Measurements from ENCODE around the gene USP15.

USP15 gene

GRCh38 chr12:62319058-62319457 is 58.9 kb downstream of the USP15 start:
- Histone ChIP-seq H3K18ac (ENCODE audit: low read length) (no peak overlapping the region), H3K9ac (ENCODE audit: low read length) (no peak overlapping the region), H2BK120ac (ENCODE audit: insufficient read depth, low read length, poor library complexity) (no peak overlapping the region), H2BK12ac (ENCODE audit: low read length) (no peak overlapping the region), H3K23ac (ENCODE audit: low read length) (no peak overlapping the region), H3K14ac (ENCODE audit: low read length) (no peak overlapping the region), H3K79me1 (ENCODE audit: low read length) (no peaks in the 10 kb centered on the region), H3K27me3 (ENCODE audit: insufficient read depth, low read length) (no peaks in the 10 kb centered on the region), H2AFZ (ENCODE audit: insufficient read depth, low read length, poor library complexity) (no peak overlapping the region), H3K79me2 (ENCODE audit: control insufficient read depth, insufficient read depth, low read length, poor library complexity) (no peaks in the 10 kb centered on the region), H4K12ac (ENCODE audit: low read depth, low read length) (no peak overlapping the region), H3K4ac (ENCODE audit: low read depth, low read length) (no peak overlapping the region), H3K4me3 (ENCODE audit: low read depth, low read length) (no peak overlapping the region), H3K27ac (ENCODE audit: low read depth, low read length) (no peak overlapping the region), H3K9me3 (ENCODE audit: insufficient read depth, low read depth, low read length) (no peaks in the 10 kb centered on the region), H3K4me2 (ENCODE audit: low read length) (no peak overlapping the region), H4K8ac (ENCODE audit: low read depth, low read length) (no peak overlapping the region), H3K4me1 (ENCODE audit: control insufficient read depth in 1 of 2, insufficient read depth in 2 of 2, low read length in 2 of 2) (no peaks in the 10 kb centered on the region), H2AK5ac (ENCODE audit: low read length) (no peak overlapping the region), H4K91ac (ENCODE audit: low read depth, low read length) (no peak overlapping the region), H2BK5ac (ENCODE audit: low read depth, low read length, poor library complexity) (no peak overlapping the region), H3K36me3 (ENCODE audit: control insufficient read depth in 1 of 2, insufficient read depth in 2 of 2, low read length in 2 of 2) (peaks cover 0 to 4% of the 10 kb centered on the region in 2 experiments)
- no CpG with 5 or more reads among the region's 2 CpGs for WGBS (ENCODE audit: extremely low coverage, insufficient coverage, insufficient read length)
- DNase-seq, result no peak

GRCh38 chr12:62320054-62320453 is 59.9 kb downstream of the USP15 start:
- H3K4me3 ChIP-seq (ENCODE audit: low read depth, low read length), result no peak overlapping the region
- no peak overlapping the region for H2AFZ ChIP-seq (ENCODE audit: insufficient read depth, low read length, poor library complexity)
- H3K9ac ChIP-seq (ENCODE audit: low read length), result no peak overlapping the region
- H3K9me3 ChIP-seq (ENCODE audit: insufficient read depth, low read depth, low read length), result no peaks in the 10 kb centered on the region
- H2BK5ac ChIP-seq (ENCODE audit: low read depth, low read length, poor library complexity), result no peak overlapping the region
- no peak overlapping the region for H2AK5ac ChIP-seq (ENCODE audit: low read length)
- no peaks in the 10 kb centered on the region for H3K79me1 ChIP-seq (ENCODE audit: low read length)
- no CpG with 5 or more reads among the region's 3 CpGs for WGBS (ENCODE audit: extremely low coverage, insufficient coverage, insufficient read length)
- no peak overlapping the region for H3K4me2 ChIP-seq (ENCODE audit: low read length)
- no peak overlapping the region for H4K91ac ChIP-seq (ENCODE audit: low read depth, low read length)
- no peak for DNase-seq
- no peak overlapping the region for H3K23ac ChIP-seq (ENCODE audit: low read length)
- H2BK120ac ChIP-seq (ENCODE audit: insufficient read depth, low read length, poor library complexity), result no peak overlapping the region
- no peak overlapping the region for H4K12ac ChIP-seq (ENCODE audit: low read depth, low read length)
- H3K4ac ChIP-seq (ENCODE audit: low read depth, low read length), result no peak overlapping the region
- no peaks in the 10 kb centered on the region for H3K4me1 ChIP-seq (ENCODE audit: control insufficient read depth in 1 of 2, insufficient read depth in 2 of 2, low read length in 2 of 2)
- H3K36me3 ChIP-seq (ENCODE audit: control insufficient read depth in 1 of 2, insufficient read depth in 2 of 2, low read length in 2 of 2), result peaks cover 0 to 4% of the 10 kb centered on the region in 2 experiments
- H2BK12ac ChIP-seq (ENCODE audit: low read length), result no peak overlapping the region
- no peaks in the 10 kb centered on the region for H3K27me3 ChIP-seq (ENCODE audit: insufficient read depth, low read length)
- H3K18ac ChIP-seq (ENCODE audit: low read length), result no peak overlapping the region
- H3K79me2 ChIP-seq (ENCODE audit: control insufficient read depth, insufficient read depth, low read length, poor library complexity), result no peaks in the 10 kb centered on the region
- H3K27ac ChIP-seq (ENCODE audit: low read depth, low read length), result no peak overlapping the region
- H3K14ac ChIP-seq (ENCODE audit: low read length), result no peak overlapping the region
- no peak overlapping the region for H4K8ac ChIP-seq (ENCODE audit: low read depth, low read length)

- H4K8ac ChIP-seq (ENCODE audit: low read depth, low read length), result no peak overlapping the region
- no CpG with 5 or more reads among the region's 2 CpGs for WGBS (ENCODE audit: extremely low coverage, insufficient coverage, insufficient read length)
Measured at GRCh38 chr12:62323386-62323785, 63.2 kb downstream of the USP15 start.

GRCh38 chr12:62328296-62328921 is 68.2 kb downstream of the USP15 start:
- no peak overlapping the region for H3K27ac ChIP-seq (ENCODE audit: low read depth, low read length)
- no peak overlapping the region for H2BK5ac ChIP-seq (ENCODE audit: low read depth, low read length, poor library complexity)
- H3K23ac ChIP-seq (ENCODE audit: low read length), result no peak overlapping the region
- H2BK12ac ChIP-seq (ENCODE audit: low read length), result no peak overlapping the region
- H3K9me3 ChIP-seq (ENCODE audit: insufficient read depth, low read depth, low read length), result no peaks in the 10 kb centered on the region
- peaks cover 0 to 2% of the 10 kb centered on the region in 2 experiments for H3K36me3 ChIP-seq (ENCODE audit: control insufficient read depth in 1 of 2, insufficient read depth in 2 of 2, low read length in 2 of 2)
- H3K9ac ChIP-seq (ENCODE audit: low read length), result no peak overlapping the region
- H4K91ac ChIP-seq (ENCODE audit: low read depth, low read length), result no peak overlapping the region
- no peak overlapping the region for H2AK5ac ChIP-seq (ENCODE audit: low read length)
- H3K27me3 ChIP-seq (ENCODE audit: insufficient read depth, low read length), result no peaks in the 10 kb centered on the region
- no peaks in the 10 kb centered on the region for H3K79me2 ChIP-seq (ENCODE audit: control insufficient read depth, insufficient read depth, low read length, poor library complexity)
- H3K4me1 ChIP-seq (ENCODE audit: control insufficient read depth in 1 of 2, insufficient read depth in 2 of 2, low read length in 2 of 2), result no peaks in the 10 kb centered on the region
- 100% methylated on average over 1 of the region's 1 CpG for WGBS (ENCODE audit: extremely low coverage, insufficient coverage, insufficient read length)
- no peak overlapping the region for H2BK120ac ChIP-seq (ENCODE audit: insufficient read depth, low read length, poor library complexity)
- H4K8ac ChIP-seq (ENCODE audit: low read depth, low read length), result no peak overlapping the region
- no peak overlapping the region for H4K12ac ChIP-seq (ENCODE audit: low read depth, low read length)
- no peak overlapping the region for H3K4me3 ChIP-seq (ENCODE audit: low read depth, low read length)
- no peak overlapping the region for H3K4ac ChIP-seq (ENCODE audit: low read depth, low read length)
- H3K79me1 ChIP-seq (ENCODE audit: low read length), result no peaks in the 10 kb centered on the region
- no peak overlapping the region for H2AFZ ChIP-seq (ENCODE audit: insufficient read depth, low read length, poor library complexity)
- no peak for DNase-seq
- H3K14ac ChIP-seq (ENCODE audit: low read length), result no peak overlapping the region
- no peak overlapping the region for H3K4me2 ChIP-seq (ENCODE audit: low read length)
- H3K18ac ChIP-seq (ENCODE audit: low read length), result no peak overlapping the region

More at GRCh38 chr12:62323386-62323785, 63.2 kb downstream of the USP15 start:
- Histone ChIP-seq H3K4me1 (ENCODE audit: control insufficient read depth in 1 of 2, insufficient read depth in 2 of 2, low read length in 2 of 2) (no peaks in the 10 kb centered on the region), H3K4me3 (ENCODE audit: low read depth, low read length) (no peak overlapping the region), H3K79me2 (ENCODE audit: control insufficient read depth, insufficient read depth, low read length, poor library complexity) (no peaks in the 10 kb centered on the region), H3K36me3 (ENCODE audit: control insufficient read depth in 1 of 2, insufficient read depth in 2 of 2, low read length in 2 of 2) (peaks cover 0 to 4% of the 10 kb centered on the region in 2 experiments), H2BK5ac (ENCODE audit: low read depth, low read length, poor library complexity) (no peak overlapping the region), H3K9ac (ENCODE audit: low read length) (no peak overlapping the region), H4K12ac (ENCODE audit: low read depth, low read length) (no peak overlapping the region), H2BK12ac (ENCODE audit: low read length) (no peak overlapping the region), H4K91ac (ENCODE audit: low read depth, low read length) (no peak overlapping the region), H3K9me3 (ENCODE audit: insufficient read depth, low read depth, low read length) (no peaks in the 10 kb centered on the region), H3K23ac (ENCODE audit: low read length) (no peak overlapping the region), H2BK120ac (ENCODE audit: insufficient read depth, low read length, poor library complexity) (no peak overlapping the region), H3K18ac (ENCODE audit: low read length) (no peak overlapping the region), H3K14ac (ENCODE audit: low read length) (no peak overlapping the region), H3K4me2 (ENCODE audit: low read length) (no peak overlapping the region), H3K27me3 (ENCODE audit: insufficient read depth, low read length) (no peaks in the 10 kb centered on the region), H2AK5ac (ENCODE audit: low read length) (no peak overlapping the region), H3K79me1 (ENCODE audit: low read length) (no peaks in the 10 kb centered on the region), H3K4ac (ENCODE audit: low read depth, low read length) (no peak overlapping the region), H2AFZ (ENCODE audit: insufficient read depth, low read length, poor library complexity) (no peak overlapping the region), H3K27ac (ENCODE audit: low read depth, low read length) (no peak overlapping the region)
- DNase-seq, result no peak

Measured in trophoblast cell (in vitro differentiated cells and primary cell).